CD4-positive, alpha-beta T cell treated with Interleukin-15 for 4 hours (primary cell): ENCODE measurements around the gene STRA6.

Source experiments
- DNase-seq: peaks from one replicate; pipeline ENCODE4 v3.0.0-alpha.2; 2020; ENCODE audit warnings: low spot score

STRA6 gene

GRCh38 chr15:74226761-74227540, 24.4 kb upstream of the STRA6 start:
- DNase-seq: no peak

DNA sequence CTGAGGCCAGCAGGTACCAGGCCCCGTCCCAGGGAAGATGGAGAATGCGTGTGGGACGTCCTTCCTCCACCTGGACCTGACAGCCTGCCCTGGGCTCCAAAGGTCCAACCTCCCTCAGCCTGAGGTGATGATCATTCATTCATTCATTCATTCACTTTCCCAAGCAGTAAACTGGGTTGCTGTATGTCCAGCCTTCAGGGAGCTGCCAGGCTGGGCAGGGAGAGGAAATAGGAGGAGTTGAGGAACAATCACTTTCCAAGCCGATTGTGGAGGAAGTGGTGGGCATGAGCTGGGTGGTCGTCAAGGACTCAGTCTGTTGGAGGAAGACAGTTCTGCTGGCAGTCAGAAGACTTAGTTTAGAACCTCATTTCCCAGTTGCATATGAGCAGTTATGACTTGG, 23.3 kb upstream of the STRA6 start:
- DNase-seq: no peak

DNA sequence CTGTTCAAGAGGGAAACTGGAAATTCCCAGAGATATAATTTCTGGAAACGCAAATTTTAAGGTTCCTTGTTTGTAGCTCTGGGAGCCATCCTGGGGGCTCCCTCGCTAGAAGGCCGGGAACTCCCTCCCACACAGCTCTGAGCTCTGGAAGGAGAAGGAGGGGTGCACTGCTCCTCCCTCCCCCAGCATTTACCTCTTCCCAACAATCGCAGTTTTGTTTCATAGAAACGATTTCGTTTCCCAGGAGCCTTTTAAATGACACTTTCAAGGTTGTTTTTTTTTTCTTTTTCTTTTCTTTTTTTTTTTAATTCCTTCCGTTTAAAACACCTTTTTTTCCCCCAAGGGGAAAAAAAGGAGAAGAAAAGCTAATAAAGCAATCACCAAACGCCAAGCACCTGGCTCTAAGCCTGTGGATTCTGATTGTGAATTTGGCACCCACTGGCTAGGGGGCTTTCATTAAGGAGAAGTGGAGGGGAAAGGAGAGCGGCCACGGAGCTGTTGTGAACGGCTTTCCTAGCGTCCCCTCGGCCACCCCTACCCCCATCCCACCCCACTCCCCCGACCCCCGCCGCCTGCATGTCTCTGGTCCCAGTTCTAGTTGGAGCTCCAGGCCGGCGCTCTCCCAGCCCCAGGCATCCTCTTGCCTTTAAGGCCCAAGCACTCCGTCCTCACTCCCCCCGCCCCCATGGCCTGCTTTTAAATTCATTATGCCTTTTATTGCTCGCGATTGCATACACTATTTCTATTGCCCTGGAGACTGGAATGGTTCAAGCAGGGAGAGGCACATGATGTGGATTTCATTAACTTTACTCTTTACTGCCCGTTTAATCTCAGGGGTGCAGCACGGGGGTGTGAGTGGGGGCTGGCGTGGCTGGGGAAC, 19.9 kb upstream of the STRA6 start:
- no peak for DNase-seq

DNA sequence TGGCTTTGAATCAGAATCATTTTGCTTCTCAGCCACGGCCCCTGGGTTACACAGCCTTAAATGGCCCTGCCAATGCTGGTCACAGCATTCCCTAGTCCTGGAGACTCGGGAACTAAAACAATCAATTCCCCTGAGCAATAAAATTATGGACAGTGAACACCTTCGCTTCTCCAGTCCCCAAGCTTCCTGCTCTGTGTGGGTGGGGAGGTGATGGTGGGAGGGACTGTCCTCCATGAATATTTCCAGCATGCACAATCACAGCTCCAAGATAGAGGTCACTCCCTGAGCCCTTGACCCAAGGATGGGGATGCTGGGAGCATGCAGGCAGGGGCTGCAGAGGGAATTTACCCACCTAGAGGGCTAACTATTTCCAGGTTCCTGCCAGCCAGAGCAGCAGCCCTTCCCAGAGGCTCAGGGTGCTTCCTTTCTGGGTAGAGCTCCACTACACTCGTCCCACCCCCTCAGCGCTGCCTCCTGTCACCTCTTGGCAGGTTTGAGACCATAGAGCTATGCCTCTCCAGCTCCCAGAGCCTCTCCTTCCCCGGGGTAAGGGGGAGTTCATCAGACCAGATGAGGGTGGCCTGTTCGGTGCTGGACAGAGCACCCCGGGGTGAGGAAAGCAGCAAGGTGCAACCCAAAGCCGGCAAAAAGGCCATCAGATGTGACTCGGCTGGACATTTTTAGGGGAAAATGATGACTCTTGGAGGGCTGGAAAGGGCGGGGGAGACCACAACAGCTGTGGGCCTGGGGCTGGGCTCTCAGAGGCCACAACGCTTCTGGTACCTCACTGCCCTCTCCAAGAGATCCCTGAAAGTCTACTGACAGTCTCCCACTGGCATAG, 19.0 kb upstream of the STRA6 start:
- no peak for DNase-seq

GRCh38 chr15:74220475-74221248, 18.1 kb upstream of the STRA6 start:
- DNase-seq: no peak

DNA sequence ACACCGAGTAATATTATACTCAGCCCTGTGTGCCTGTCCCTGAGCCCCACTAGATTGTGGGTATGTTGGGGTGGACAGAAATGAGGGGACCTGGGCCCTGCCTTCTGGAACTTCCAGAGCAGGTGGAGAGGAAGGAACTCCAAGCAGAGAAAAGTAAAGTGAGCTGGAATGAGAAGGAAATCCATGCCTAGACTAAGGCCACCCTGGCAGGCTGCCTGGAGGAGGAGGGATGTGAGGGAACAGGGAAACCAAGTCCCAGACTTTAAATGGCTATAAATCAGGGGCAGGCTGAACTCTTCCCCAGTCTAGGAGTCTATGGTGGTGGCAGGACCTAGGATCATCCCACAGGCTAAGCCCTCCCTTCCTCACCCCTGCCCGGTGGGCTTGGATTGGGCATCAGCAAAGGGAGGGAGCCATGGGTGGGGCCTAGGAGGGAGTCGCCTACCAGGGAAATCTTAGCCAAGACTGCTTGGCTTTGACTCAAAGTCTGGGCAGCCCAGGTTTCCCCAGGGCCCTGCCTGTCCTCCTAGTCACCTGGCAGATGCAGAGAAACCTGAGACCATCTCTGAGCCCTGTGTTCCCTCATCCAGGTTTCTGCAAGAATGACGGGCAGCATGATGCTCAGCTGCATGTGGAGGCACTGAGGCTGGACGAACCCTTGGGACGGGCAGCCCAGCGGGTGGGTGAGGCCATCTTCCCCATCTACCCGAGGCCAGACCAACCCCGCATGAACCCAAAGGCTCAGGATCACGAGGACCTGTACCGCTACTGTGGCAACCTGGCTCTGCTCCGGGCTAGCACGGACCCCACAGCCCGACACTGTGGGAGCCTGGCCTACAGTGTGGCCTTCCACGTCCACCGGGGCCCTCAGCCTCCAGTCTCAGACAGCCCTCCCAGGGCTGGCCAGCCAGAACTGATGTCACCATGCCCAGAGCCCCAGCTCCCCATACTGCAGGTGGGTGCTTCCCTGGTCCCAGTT, 15.6 kb upstream of the STRA6 start:
- no peak for DNase-seq

DNA sequence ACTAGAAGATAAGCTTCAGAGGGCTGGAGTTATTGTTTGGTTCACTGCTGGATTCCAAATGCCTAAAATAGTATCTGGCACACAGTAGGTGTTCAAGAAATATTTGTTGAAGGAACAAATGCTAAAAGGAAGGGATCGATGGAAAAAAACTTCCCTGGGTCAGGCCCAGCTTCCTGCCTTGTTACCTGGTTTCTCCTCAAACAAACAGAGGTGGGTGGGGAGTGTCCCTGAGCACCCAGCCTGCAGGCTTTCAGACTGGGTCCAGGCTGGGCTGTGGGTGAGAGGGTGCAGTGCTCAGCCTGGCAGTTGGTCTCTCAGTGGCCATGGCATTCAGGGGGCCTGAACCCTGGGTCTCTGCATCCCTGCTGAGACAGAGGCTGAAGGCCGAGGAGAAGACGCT, 14.4 kb upstream of the STRA6 start:
- no peak for DNase-seq

GRCh38 chr15:74215958-74216357, 13.4 kb upstream of the STRA6 start:
- no peak for DNase-seq

DNA sequence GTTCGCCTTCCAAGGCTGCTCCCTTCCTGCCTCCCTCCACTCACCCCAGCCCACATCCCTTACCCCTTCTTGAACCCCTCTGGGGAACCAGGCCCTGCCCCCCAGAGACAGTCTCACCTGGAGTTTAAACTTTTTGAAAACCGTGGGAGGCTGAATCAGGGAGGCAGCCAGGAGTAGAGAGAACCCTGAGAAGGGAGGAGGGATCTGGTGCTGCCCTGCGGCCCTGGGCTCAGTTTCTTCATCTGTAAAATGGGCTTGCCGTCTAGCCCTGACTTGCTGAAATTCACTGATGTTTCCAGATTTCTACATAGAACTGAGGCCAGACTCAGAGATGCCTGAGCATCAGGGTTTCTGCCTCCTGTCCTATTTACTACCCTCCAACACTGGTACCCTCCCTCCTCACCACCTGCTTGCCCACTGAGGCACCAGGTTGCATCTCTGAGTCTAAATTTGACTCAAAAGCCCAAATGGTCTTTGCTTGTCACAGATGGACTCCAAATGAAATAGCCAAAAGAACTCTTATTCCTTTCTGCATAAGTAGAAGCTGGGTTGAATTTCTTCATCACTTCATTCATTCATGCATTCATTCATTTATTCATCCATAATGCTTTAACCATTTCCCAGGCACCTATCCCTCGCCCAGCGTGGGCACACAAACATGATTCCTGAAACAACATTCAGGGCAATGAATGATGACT, 11.9 kb upstream of the STRA6 start:
- DNase-seq: no peak

DNA sequence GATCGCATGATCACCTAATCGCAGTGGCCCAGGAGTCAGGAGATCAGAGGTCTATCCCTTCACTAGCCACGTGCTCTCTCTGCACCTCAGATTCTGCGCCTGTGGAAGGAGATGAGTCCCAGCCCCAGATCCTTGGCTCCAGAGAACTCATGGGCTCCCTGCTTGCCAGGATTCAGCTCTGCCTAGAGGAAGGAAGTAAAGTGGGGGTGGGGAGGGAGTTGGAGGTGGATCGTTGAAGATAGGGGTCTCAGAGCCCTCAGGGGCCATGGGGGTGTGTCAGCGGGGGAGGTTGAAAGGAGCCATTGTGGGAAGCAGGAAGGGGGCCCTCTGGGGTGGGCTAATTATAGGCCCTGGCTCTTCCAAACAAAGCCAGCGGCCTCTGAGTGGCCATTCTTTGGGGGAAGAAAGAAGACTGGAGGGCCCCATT, 11.3 kb upstream of the STRA6 start:
- no peak for DNase-seq

GRCh38 chr15:74212494-74212893, 9.9 kb upstream of the STRA6 start:
- DNase-seq: no peak

GRCh38 chr15:74211656-74212055, 9.1 kb upstream of the STRA6 start:
- no peak for DNase-seq

DNA sequence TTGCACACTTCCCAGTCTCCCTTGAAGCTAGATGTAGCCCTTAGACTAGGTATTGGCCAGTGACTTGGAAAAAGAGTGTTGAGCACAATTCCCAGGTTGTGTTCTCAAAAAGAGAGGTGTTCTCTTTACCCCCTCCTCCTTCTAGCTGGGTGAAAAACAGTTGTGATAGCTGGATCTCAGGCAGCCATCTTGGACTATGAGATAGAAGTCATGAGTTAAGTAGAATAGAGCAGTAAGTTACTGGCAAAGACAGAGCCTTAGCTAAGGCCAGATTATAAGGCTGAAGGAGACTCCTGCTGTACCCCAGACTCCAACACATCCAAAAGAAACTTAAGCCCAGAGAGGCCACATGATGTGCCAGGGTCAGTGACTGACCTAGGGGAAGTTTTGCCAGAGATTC, 8.1 kb upstream of the STRA6 start:
- no peak for DNase-seq

DNA sequence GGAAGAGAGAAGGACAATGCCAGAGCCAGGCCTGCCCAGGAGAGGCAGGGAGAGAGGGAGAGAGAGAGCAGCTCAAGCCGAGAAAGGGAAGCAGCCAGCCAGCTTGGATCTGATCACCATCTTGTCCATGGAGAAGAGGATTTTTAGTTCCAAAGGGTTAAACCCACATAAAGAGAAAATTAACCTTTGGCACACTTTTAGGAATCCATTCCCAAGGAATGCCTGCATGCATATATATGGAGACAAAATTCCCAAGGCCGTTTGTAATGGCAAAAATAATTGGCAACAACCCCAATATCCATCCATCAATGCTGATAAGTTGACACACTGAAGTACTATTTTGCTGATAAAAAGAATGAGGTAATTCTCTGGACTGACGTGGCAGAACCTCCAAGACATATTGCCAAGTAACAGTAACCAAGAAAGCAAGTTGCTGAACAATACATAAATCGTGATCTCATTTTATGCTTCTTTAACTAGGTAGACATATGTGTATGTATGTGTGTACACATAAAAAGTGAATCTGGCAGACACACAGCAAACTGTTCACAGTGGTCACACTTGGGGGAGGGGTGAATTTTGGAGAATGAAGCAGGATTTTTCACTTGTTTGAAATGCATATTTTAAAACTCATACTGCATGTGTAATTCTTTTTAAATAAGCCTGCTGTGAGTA, 7.5 kb upstream of the STRA6 start:
- DNase-seq: no peak

- DNase-seq: no peak
Measured at GRCh38 chr15:74209560-74209958, 7.0 kb upstream of the STRA6 start.

- DNase-seq: no peak
Measured at GRCh38 chr15:74208901-74209559, 6.4 kb upstream of the STRA6 start.

DNA sequence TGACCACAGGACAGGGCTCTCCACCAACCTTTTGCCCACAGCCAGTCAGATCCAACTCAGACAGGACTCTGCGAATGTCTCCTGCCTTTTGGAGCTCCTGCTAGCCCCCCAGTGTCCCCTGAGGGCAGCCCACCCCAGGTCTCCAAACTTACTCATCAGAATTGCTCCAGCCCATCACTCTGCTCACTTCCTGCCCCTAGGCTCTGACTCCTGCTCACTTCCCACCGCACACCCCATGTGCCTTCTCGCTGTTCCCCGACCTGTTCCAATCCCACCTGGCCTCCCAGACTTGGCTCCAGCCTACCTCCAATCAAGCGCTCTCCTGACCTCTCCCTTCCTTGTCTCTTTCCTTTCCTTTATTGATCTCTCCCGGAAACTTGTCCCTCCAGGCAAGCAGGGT, 5.9 kb upstream of the STRA6 start:
- no peak for DNase-seq

GRCh38 chr15:74207652-74208440, 5.3 kb upstream of the STRA6 start:
- no peak for DNase-seq
